H1 (cell line): ENCODE measurements around the gene OGFR. TPM values are rescaled to one million over a fixed set of nuclear protein-coding genes. Genes with fewer than 3 reads are reported as not detected.

Experiments used
- BACH1 ChIP-seq: IDR thresholded peaks from 2 replicates; pipeline ENCODE4 v1.6.1; 2012; ENCODE audit warnings: low read length, improper control_type of control experiment
- CBX5 ChIP-seq: fragments of 300-800, 300-1000 bp; sonication (generic); IDR thresholded peaks from 2 replicates; pipeline ENCODE4 v1.7.1; 2016; ENCODE audit warnings: antibody characterized with exemption, low read length, low read depth
- CHD7 ChIP-seq: fragments of 300-600 bp; sonication (generic); IDR thresholded peaks from 2 replicates; pipeline ENCODE4 v1.7.1; 2012; ENCODE audit warnings: low read length, moderate library complexity, mild to moderate bottlenecking, inconsistent platforms; ENCODE audit not compliant: insufficient replicate concordance
- CTCF ChIP-seq, 3 experiments: IDR thresholded peaks; 1 replicate in 2 of 3; 2 replicates in 1 of 3; pipeline versions ENCODE4 v1.5.1 to v1.6.1; 2011; ENCODE audit warnings: low read length in 3 of 3, mild to moderate bottlenecking in 3 of 3, inconsistent platforms in 2 of 3, low read depth in 1 of 3, moderate library complexity in 1 of 3; ENCODE audit not compliant: insufficient read depth in 1 of 3; ENCODE audit errors: control extremely low read depth in 1 of 3
- GTF2F1 ChIP-seq: IDR thresholded peaks from 2 replicates; pipeline ENCODE4 v1.6.1; 2012; ENCODE audit warnings: low read depth, low read length, improper control_type of control experiment, borderline replicate concordance
- NRF1 ChIP-seq: IDR thresholded peaks from 2 replicates; pipeline ENCODE4 v1.6.1; 2011; ENCODE audit warnings: mild to moderate bottlenecking, low read depth, low read length, improper control_type of control experiment
- POLR2A ChIP-seq, 2 experiments: IDR thresholded peaks; 1 replicate in 1 of 2; 2 replicates in 1 of 2; pipeline ENCODE4 v1.6.1; 2011; ENCODE audit warnings: low read depth in 2 of 2, low read length in 2 of 2, mild to moderate bottlenecking in 2 of 2; ENCODE audit errors: control extremely low read depth in 1 of 2
- RXRA ChIP-seq: IDR thresholded peaks from 2 replicates; pipeline ENCODE4 v1.6.1; 2011; ENCODE audit warnings: low read depth, mild to moderate bottlenecking, low read length, moderate library complexity; ENCODE audit not compliant: insufficient read depth
- polyA plus RNA-seq, 7 experiments: library from polyadenylated mRNA; depleted of rRNA in 3 of 7; stranded (reverse) in 5 of 7; unstranded in 2 of 7; fragments of >200 nt in 5 of 7; fragments of 200-250 nt in 2 of 7; gene quantifications; 1 replicate in 5 of 7; 2 replicates in 1 of 7; 4 replicates in 1 of 7; pipeline versions ENCODE4 v1.2.1 to v1.2.3, GENCODE V29; 2011 to 2013; ENCODE audit warnings: missing spikeins in 2 of 7, mixed read lengths in 2 of 7
- total RNA-seq: library from RNA; stranded (reverse); fragmentation: NEBNext Ultra II Directional; extraction: Animal tissue kit (Norgen Biotek cat#: 25700); gene quantifications from 2 replicates; pipeline ENCODE4 v1.2.1, GENCODE V29; 2021

Gene OGFR
- total and polyA plus RNA-seq, 2 of the 8 experiments (the other 6 are each of a cell fraction or from before 2014, with no cell fraction given), result 13.9 to 25.1 TPM

- TF ChIP-seq CHD7 (no peak), NRF1 (no peak), RXRA (no peak), BACH1 (no peak), GTF2F1 (no peak), POLR2A (IDR thresholded peaks at IDR 0.05; ENCODE audit: control extremely low read depth in 1 of 2, low read depth in 2 of 2, low read length in 2 of 2) (no peak), CTCF (IDR thresholded peaks at IDR 0.05; ENCODE audit: control extremely low read depth in 1 of 3, insufficient read depth in 1 of 3, low read depth in 1 of 3, low read length in 3 of 3) (no peak), CBX5 (no peak)
These were observed 33.1 kb upstream of the OGFR start (continued) for GRCh38 chr20:62771396-62772102.
